ENCODE results near the gene SLC10A6.

GRCh38 chr4:86816501-86817273 is 32.5 kb downstream of the SLC10A6 start:
- no peak for TF ChIP-seq POLR2A (IDR thresholded peaks at IDR 0.05)
- TF ChIP-seq, protein P1, sequence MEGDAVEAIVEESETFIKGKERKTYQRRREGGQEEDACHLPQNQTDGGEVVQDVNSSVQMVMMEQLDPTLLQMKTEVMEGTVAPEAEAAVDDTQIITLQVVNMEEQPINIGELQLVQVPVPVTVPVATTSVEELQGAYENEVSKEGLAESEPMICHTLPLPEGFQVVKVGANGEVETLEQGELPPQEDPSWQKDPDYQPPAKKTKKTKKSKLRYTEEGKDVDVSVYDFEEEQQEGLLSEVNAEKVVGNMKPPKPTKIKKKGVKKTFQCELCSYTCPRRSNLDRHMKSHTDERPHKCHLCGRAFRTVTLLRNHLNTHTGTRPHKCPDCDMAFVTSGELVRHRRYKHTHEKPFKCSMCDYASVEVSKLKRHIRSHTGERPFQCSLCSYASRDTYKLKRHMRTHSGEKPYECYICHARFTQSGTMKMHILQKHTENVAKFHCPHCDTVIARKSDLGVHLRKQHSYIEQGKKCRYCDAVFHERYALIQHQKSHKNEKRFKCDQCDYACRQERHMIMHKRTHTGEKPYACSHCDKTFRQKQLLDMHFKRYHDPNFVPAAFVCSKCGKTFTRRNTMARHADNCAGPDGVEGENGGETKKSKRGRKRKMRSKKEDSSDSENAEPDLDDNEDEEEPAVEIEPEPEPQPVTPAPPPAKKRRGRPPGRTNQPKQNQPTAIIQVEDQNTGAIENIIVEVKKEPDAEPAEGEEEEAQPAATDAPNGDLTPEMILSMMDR (IDR thresholded peaks at IDR 0.05 in 4 of 5, conservative IDR thresholded peaks at IDR 0.05 in 1 of 5), result no peak
